Ramos (cell line): Measurements from ENCODE around the gene FHIT.
"Not testable (repeated sequence)": the region's sequence is repeated elsewhere in the genome, so short reads cannot be mapped to it uniquely, and the experiment has no call there.

Experiments used
- in situ Hi-C: fragments of 300-500 bp; cut with MboI; formaldehyde crosslinking; loops from one replicate; pipeline ENCODE4 v1.14.3; 2022; ENCODE audit warnings: low sequenced_read_pairs; ENCODE audit not compliant: unreplicated experiment

Gene FHIT

GRCh38 chr3:60673123-60673522 lies 578.1 kb downstream of the FHIT start:
- in situ Hi-C loops, result no loop called here

GRCh38 chr3:60672337-60672736 lies 578.9 kb downstream of the FHIT start:
- in situ Hi-C loops, result not testable (repeated sequence)

GRCh38 chr3:60669636-60670035 lies 581.6 kb downstream of the FHIT start:
- in situ Hi-C loops, result no loop called here

- in situ Hi-C loops, result no loop called here
Measured at GRCh38 chr3:60660026-60660425, 591.2 kb downstream of the FHIT start.

GRCh38 chr3:60659098-60659497 lies 592.2 kb downstream of the FHIT start:
- in situ Hi-C loops, result no loop called here

GRCh38 chr3:60657972-60658371 lies 593.3 kb downstream of the FHIT start:
- in situ Hi-C loops, result no loop called here

GRCh38 chr3:60652829-60653228 lies 598.4 kb downstream of the FHIT start:
- in situ Hi-C loops, result no loop called here

GRCh38 chr3:60651799-60652198 lies 599.5 kb downstream of the FHIT start:
- in situ Hi-C loops, result no loop called here

GRCh38 chr3:60650171-60650570 lies 601.1 kb downstream of the FHIT start:
- in situ Hi-C loops, result no loop called here

GRCh38 chr3:60645801-60646200 lies 605.5 kb downstream of the FHIT start:
- in situ Hi-C loops, result no loop called here

GRCh38 chr3:60643831-60644230 lies 607.4 kb downstream of the FHIT start:
- in situ Hi-C loops, result no loop called here

GRCh38 chr3:60641354-60641753 lies 609.9 kb downstream of the FHIT start:
- in situ Hi-C loops, result no loop called here

GRCh38 chr3:60636846-60637245 lies 614.4 kb downstream of the FHIT start:
- in situ Hi-C loops, result no loop called here

GRCh38 chr3:60633644-60634043 lies 617.6 kb downstream of the FHIT start:
- in situ Hi-C loops, result no loop called here

- in situ Hi-C loops, result no loop called here
Measured at GRCh38 chr3:60631509-60631908, 619.7 kb downstream of the FHIT start.

GRCh38 chr3:60630953-60631352 lies 620.3 kb downstream of the FHIT start:
- in situ Hi-C loops, result no loop called here

- in situ Hi-C loops, result no loop called here
Measured at GRCh38 chr3:60629816-60630215, 621.4 kb downstream of the FHIT start.

GRCh38 chr3:60622349-60622748 lies 628.9 kb downstream of the FHIT start:
- in situ Hi-C loops, result no loop called here

- in situ Hi-C loops, result no loop called here
Measured at GRCh38 chr3:60617188-60617587, 634.1 kb downstream of the FHIT start.

GRCh38 chr3:60613769-60614303 lies 637.4 kb downstream of the FHIT start:
- in situ Hi-C loops, result no loop called here

GRCh38 chr3:60610441-60611112 lies 640.7 kb downstream of the FHIT start:
- in situ Hi-C loops, result no loop called here

GRCh38 chr3:60609446-60609845 lies 641.8 kb downstream of the FHIT start:
- in situ Hi-C loops, result no loop called here
